Breast epithelium (tissue), 3 donors: ENCODE data around the gene SEMA4B.

Source experiments
- CTCF ChIP-seq, 3 donors: fragments of 450-650 bp; IDR thresholded peaks; one replicate each; pipeline ENCODE4 v1.5.1; 2016 to 2017; ENCODE audit warnings: antibody characterized with exemption in 3 of 3, mild to moderate bottlenecking in 3 of 3, moderate library complexity in 3 of 3
- POLR2AphosphoS5 ChIP-seq, 3 donors: sonication (generic); formaldehyde crosslinking; IDR thresholded peaks; one replicate each; pipeline ENCODE4 v1.6.1; 2017; ENCODE audit warnings: antibody characterized with exemption in 3 of 3

- no peak for TF ChIP-seq POLR2AphosphoS5 (IDR thresholded peaks at IDR 0.05)
- no peak for TF ChIP-seq CTCF (IDR thresholded peaks at IDR 0.05)
Measured at GRCh38 chr15:90211009-90211408, 9.9 kb downstream of the SEMA4B start.
